ENCODE measurements around the gene MYLK4. TPM values are rescaled to one million over a fixed set of nuclear protein-coding genes. Genes with fewer than 3 reads are reported as not detected.

MYLK4 gene
- total RNA-seq, 1 donor from 2014 or later: 0.23 TPM

- Histone ChIP-seq H3K4me3 (ENCODE audit: insufficient read depth, low read depth, low read length) (no peak overlapping the region), H3K4me2 (ENCODE audit: low read length) (no peak overlapping the region), H3K27ac (ENCODE audit: low read depth, low read length) (no peak overlapping the region), H3K27me3 (ENCODE audit: insufficient read depth, low read length) (no peaks in the 10 kb centered on the region), H4K20me1 (ENCODE audit: insufficient read depth, low read length) (no peaks in the 10 kb centered on the region), H3K9ac (ENCODE audit: low read length) (no peak overlapping the region), H3K4me1 (ENCODE audit: insufficient read depth, low read length) (peaks cover 3% of the 10 kb centered on the region), H3K9me3 (ENCODE audit: insufficient read depth, low read depth, low read length) (peaks cover 5% of the 10 kb centered on the region), H2AFZ (ENCODE audit: low read depth, low read length) (no peak overlapping the region), H3K79me2 (ENCODE audit: insufficient read depth, low read length) (no peaks in the 10 kb centered on the region), H3K36me3 (ENCODE audit: insufficient read depth, low read length) (no peaks in the 10 kb centered on the region)
- peaks cover 4% of the 10 kb centered on the region for H3K36me3 Mint-ChIP-seq (ENCODE audit: low read depth, unreplicated experiment)
- no peak for DNase-seq (ENCODE audit: low read depth)
- no peak for TF ChIP-seq EZH2 (IDR thresholded peaks at IDR 0.05; ENCODE audit: insufficient read depth, low read length)
- H3K9me3 Mint-ChIP-seq (ENCODE audit: unreplicated experiment): peaks cover 16% of the 10 kb centered on the region
- FAIRE-seq: no peak
- no peaks in the 10 kb centered on the region for H3K4me1 Mint-ChIP-seq (ENCODE audit: low read depth, unreplicated experiment)
- H3K4me3 Mint-ChIP-seq (ENCODE audit: unreplicated experiment): no peak overlapping the region
- no peaks in the 10 kb centered on the region for H3K27me3 Mint-ChIP-seq (ENCODE audit: low read depth, unreplicated experiment)
- no peak overlapping the region for H3K27ac Mint-ChIP-seq (ENCODE audit: unreplicated experiment)
Observed at GRCh38 chr6:2708456-2708855, 42.3 kb downstream of the MYLK4 start.

GRCh38 chr6:2706558-2706957 is 44.2 kb downstream of the MYLK4 start:
- FAIRE-seq: no peak

GRCh38 chr6:2705256-2705655 is 45.5 kb downstream of the MYLK4 start:
- DNase-seq (ENCODE audit: low read depth) (no peak), FAIRE-seq (no peak)
- TF ChIP-seq EZH2 (IDR thresholded peaks at IDR 0.05; ENCODE audit: insufficient read depth, low read length) (no peak), CTCF (IDR thresholded peaks at IDR 0.05; ENCODE audit: insufficient read depth, low read depth, low read length) (no peak)
- Histone ChIP-seq H3K27me3 (ENCODE audit: insufficient read depth, low read length) (no peaks in the 10 kb centered on the region), H4K20me1 (ENCODE audit: insufficient read depth, low read length) (no peaks in the 10 kb centered on the region), H3K4me1 (ENCODE audit: insufficient read depth, low read length) (no peaks in the 10 kb centered on the region), H3K36me3 (ENCODE audit: insufficient read depth, low read length) (no peaks in the 10 kb centered on the region), H3K4me3 (ENCODE audit: insufficient read depth, low read depth, low read length) (no peak overlapping the region), H3K9ac (ENCODE audit: low read length) (no peak overlapping the region), H3K27ac (ENCODE audit: low read depth, low read length) (no peak overlapping the region), H3K79me2 (ENCODE audit: insufficient read depth, low read length) (no peaks in the 10 kb centered on the region), H3K4me2 (ENCODE audit: low read length) (no peak overlapping the region), H2AFZ (ENCODE audit: low read depth, low read length) (no peak overlapping the region), H3K9me3 (ENCODE audit: insufficient read depth, low read depth, low read length) (peaks cover under 1% of the 10 kb centered on the region)
- no peaks in the 10 kb centered on the region for H3K4me1 Mint-ChIP-seq (ENCODE audit: low read depth, unreplicated experiment)
- H3K27ac Mint-ChIP-seq (ENCODE audit: unreplicated experiment): no peak overlapping the region
- H3K36me3 Mint-ChIP-seq (ENCODE audit: low read depth, unreplicated experiment): peaks cover 3% of the 10 kb centered on the region
- peaks cover 4% of the 10 kb centered on the region for H3K27me3 Mint-ChIP-seq (ENCODE audit: low read depth, unreplicated experiment)
- no peak overlapping the region for H3K4me3 Mint-ChIP-seq (ENCODE audit: unreplicated experiment)
- H3K9me3 Mint-ChIP-seq (ENCODE audit: unreplicated experiment): peaks cover 8% of the 10 kb centered on the region

More at GRCh38 chr6:2706558-2706957, 44.2 kb downstream of the MYLK4 start:
- no peak overlapping the region for H3K9ac ChIP-seq (ENCODE audit: low read length)
- no peak for TF ChIP-seq CTCF (IDR thresholded peaks at IDR 0.05; ENCODE audit: insufficient read depth, low read depth, low read length)
- no peak for TF ChIP-seq EZH2 (IDR thresholded peaks at IDR 0.05; ENCODE audit: insufficient read depth, low read length)
- H3K4me3 ChIP-seq (ENCODE audit: insufficient read depth, low read depth, low read length): no peak overlapping the region
- no peak overlapping the region for H3K4me2 ChIP-seq (ENCODE audit: low read length)
- no peak overlapping the region for H2AFZ ChIP-seq (ENCODE audit: low read depth, low read length)
- H3K27me3 ChIP-seq (ENCODE audit: insufficient read depth, low read length): no peaks in the 10 kb centered on the region
- H4K20me1 ChIP-seq (ENCODE audit: insufficient read depth, low read length): no peaks in the 10 kb centered on the region
- H3K9me3 ChIP-seq (ENCODE audit: insufficient read depth, low read depth, low read length): peaks cover 5% of the 10 kb centered on the region
- no peak for DNase-seq (ENCODE audit: low read depth)
- H3K27ac Mint-ChIP-seq (ENCODE audit: unreplicated experiment): no peak overlapping the region
- H3K9me3 Mint-ChIP-seq (ENCODE audit: unreplicated experiment): peaks cover 16% of the 10 kb centered on the region
- H3K27ac ChIP-seq (ENCODE audit: low read depth, low read length): no peak overlapping the region
- H3K4me1 ChIP-seq (ENCODE audit: insufficient read depth, low read length): no peaks in the 10 kb centered on the region
- peaks cover 4% of the 10 kb centered on the region for H3K27me3 Mint-ChIP-seq (ENCODE audit: low read depth, unreplicated experiment)
- no peaks in the 10 kb centered on the region for H3K79me2 ChIP-seq (ENCODE audit: insufficient read depth, low read length)
- H3K36me3 Mint-ChIP-seq (ENCODE audit: low read depth, unreplicated experiment): peaks cover 4% of the 10 kb centered on the region
- no peaks in the 10 kb centered on the region for H3K4me1 Mint-ChIP-seq (ENCODE audit: low read depth, unreplicated experiment)
- no peaks in the 10 kb centered on the region for H3K36me3 ChIP-seq (ENCODE audit: insufficient read depth, low read length)
- H3K4me3 Mint-ChIP-seq (ENCODE audit: unreplicated experiment): no peak overlapping the region

All from astrocyte (in vitro differentiated cells and primary cell).